Chondrocyte (in vitro differentiated cells): ENCODE measurements around the gene SLC2A5. TPM values are rescaled to one million over a fixed set of nuclear protein-coding genes. Genes with fewer than 3 reads are reported as not detected.
A peak's percentile ranks its signal among the peaks of the same experiment; 100 is the strongest.
"Not testable (repeated sequence)": the region's sequence is repeated elsewhere in the genome, so short reads cannot be mapped to it uniquely, and the experiment has no call there.

Source experiments
- DNase-seq: peaks from one replicate; pipeline ENCODE4 v3.0.0; 2021; ENCODE audit warnings: mixed read lengths, low spot score
- H3K27ac Mint-ChIP-seq: one replicate; pipeline ENCODE4 v1.8.0; 2021; ENCODE audit warnings: mild to moderate bottlenecking, moderate library complexity, mixed read lengths; ENCODE audit not compliant: unreplicated experiment
- H3K27me3 Mint-ChIP-seq: 2 replicates; pipeline ENCODE4 v1.8.0; 2021; ENCODE audit warnings: low read depth, mixed read lengths
- H3K36me3 Mint-ChIP-seq: 2 replicates; pipeline ENCODE4 v1.8.0; 2021; ENCODE audit warnings: low read depth, mixed read lengths
- H3K4me1 Mint-ChIP-seq: 2 replicates; pipeline ENCODE4 v1.8.0; 2021; ENCODE audit warnings: low read depth, mild to moderate bottlenecking, mixed read lengths
- H3K4me3 Mint-ChIP-seq: one replicate; pipeline ENCODE4 v1.8.0; 2021; ENCODE audit warnings: mild to moderate bottlenecking, moderate library complexity, mixed read lengths; ENCODE audit not compliant: unreplicated experiment
- H3K9me3 Mint-ChIP-seq: 2 replicates; pipeline ENCODE4 v1.8.0; 2021; ENCODE audit warnings: low read depth, mixed read lengths
- CTCF ChIP-seq: fragments of 200-600 bp; sonication (generic); IDR thresholded peaks from 2 replicates; pipeline ENCODE4 v1.5.0; 2021; ENCODE audit warnings: antibody characterized with exemption, mild to moderate bottlenecking, moderate library complexity
- total RNA-seq: library from RNA; stranded (reverse); gene quantifications from 3 replicates; pipeline ENCODE4 v1.2.1, GENCODE V29; 2021

SLC2A5 gene
- total RNA-seq, 1 donor from 2014 or later = 0.27 TPM

DNA sequence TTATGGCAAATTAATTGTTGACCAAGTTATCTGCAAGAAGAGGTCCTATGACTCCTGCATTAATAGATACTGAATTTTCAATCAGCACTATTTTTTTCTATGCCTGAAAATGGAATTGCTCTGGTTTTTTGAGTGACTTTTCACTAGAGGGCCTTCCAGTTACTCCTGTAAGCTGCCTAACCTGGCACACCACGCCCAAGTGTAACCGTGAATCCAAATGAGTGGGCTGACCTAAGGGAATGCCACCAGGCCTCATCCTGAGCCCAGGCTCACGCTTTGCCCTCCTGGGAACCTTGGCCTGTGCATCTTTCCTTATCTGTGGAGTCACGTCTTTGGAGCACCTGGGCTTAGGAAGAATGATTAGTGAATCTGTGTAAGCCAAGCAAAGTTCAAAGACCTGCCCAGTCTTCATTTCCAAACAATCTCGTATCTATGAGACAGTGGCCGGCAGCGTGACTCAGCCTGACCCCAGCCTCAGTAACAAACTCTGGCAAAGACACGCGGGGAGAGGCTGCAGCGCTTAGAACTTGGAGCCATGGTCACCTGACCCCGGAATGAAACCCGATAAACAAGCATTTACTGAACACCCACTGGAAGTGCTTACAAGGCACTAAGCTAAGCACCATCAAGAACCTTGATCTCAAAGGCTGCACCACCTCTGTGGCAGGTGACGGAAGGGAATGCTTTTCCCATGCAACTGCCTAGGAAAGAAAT lies 75.3 kb downstream of the SLC2A5 start:
- DNase-seq, H3K9me3 Mint-ChIP-seq, H3K27me3 Mint-ChIP-seq, H3K27ac Mint-ChIP-seq, H3K36me3 Mint-ChIP-seq, H3K4me3 Mint-ChIP-seq, H3K4me1 Mint-ChIP-seq: not testable (repeated sequence)

GRCh38 chr1:8992936-8993687 lies 76.3 kb downstream of the SLC2A5 start:
- H3K4me3 Mint-ChIP-seq = no peak overlapping the region
- DNase-seq = no peak
- H3K9me3 Mint-ChIP-seq = no peaks in the 10 kb centered on the region
- no peaks in the 10 kb centered on the region for H3K36me3 Mint-ChIP-seq
- no peaks in the 10 kb centered on the region for H3K27me3 Mint-ChIP-seq
- H3K4me1 Mint-ChIP-seq = peaks cover under 1% of the 10 kb centered on the region
- TF ChIP-seq CTCF = peak; percentile 63
- H3K27ac Mint-ChIP-seq = no peak overlapping the region

DNA sequence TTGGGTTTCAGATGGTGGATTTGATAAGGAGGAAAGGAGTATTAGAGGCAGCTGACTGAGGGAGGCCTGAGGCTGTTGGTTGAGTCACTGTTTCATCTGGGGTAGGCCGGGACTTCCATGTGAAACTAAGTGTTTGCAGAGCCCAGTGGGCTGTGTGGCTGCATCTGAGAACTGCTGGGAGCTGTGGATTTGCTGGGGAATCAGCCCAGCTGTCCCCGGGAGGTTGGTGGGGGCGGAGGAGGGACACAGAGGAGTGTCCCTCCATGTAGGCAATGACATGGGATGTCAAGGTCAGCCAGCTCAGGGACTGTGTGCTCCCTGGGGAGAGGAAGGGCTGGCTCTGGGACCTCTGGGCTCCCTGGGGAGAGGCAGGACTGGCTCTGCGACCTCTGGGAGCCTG lies 79.6 kb downstream of the SLC2A5 start:
- no peaks in the 10 kb centered on the region for H3K27me3 Mint-ChIP-seq
- no peaks in the 10 kb centered on the region for H3K36me3 Mint-ChIP-seq
- TF ChIP-seq CTCF = no peak
- peaks cover 17% of the 10 kb centered on the region for H3K4me1 Mint-ChIP-seq
- H3K4me3 Mint-ChIP-seq = no peak overlapping the region
- DNase-seq = no peak
- H3K9me3 Mint-ChIP-seq = no peaks in the 10 kb centered on the region
- no peak overlapping the region for H3K27ac Mint-ChIP-seq

GRCh38 chr1:8989061-8989460 lies 80.4 kb downstream of the SLC2A5 start:
- no peak for DNase-seq
- no peak overlapping the region for H3K27ac Mint-ChIP-seq
- no peaks in the 10 kb centered on the region for H3K36me3 Mint-ChIP-seq
- H3K4me1 Mint-ChIP-seq = peaks cover 17% of the 10 kb centered on the region
- H3K9me3 Mint-ChIP-seq = no peaks in the 10 kb centered on the region
- H3K4me3 Mint-ChIP-seq = no peak overlapping the region
- no peaks in the 10 kb centered on the region for H3K27me3 Mint-ChIP-seq
- no peak for TF ChIP-seq CTCF

DNA sequence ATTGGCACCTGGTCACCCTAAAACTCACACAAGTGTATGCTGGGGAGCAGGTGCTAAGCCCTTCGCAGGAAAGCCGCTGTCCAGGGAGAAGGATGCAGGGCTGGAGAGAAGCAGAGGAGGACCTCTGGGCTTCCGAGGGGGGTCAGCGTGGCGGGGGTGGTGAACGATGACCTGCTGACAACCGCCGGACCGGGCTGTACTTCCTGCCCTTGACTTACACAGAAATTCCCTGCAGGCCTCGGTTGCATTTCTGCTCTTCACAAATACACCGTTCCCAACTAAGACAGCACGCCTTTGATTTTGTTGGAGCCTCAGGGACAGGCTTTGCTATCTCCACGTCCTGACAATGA lies 80.8 kb downstream of the SLC2A5 start:
- no peak overlapping the region for H3K27ac Mint-ChIP-seq
- no peaks in the 10 kb centered on the region for H3K9me3 Mint-ChIP-seq
- TF ChIP-seq CTCF = no peak
- no peaks in the 10 kb centered on the region for H3K27me3 Mint-ChIP-seq
- peaks cover 17% of the 10 kb centered on the region for H3K4me1 Mint-ChIP-seq
- H3K36me3 Mint-ChIP-seq = no peaks in the 10 kb centered on the region
- H3K4me3 Mint-ChIP-seq = no peak overlapping the region
- DNase-seq = no peak
